ENCODE results near the gene FRMD1. TPM values are rescaled to one million over a fixed set of nuclear protein-coding genes. Genes with fewer than 3 reads are reported as not detected.

The FRMD1 gene
- polyA plus RNA-seq, 6 donors from 2014 or later, result not detected

DNA sequence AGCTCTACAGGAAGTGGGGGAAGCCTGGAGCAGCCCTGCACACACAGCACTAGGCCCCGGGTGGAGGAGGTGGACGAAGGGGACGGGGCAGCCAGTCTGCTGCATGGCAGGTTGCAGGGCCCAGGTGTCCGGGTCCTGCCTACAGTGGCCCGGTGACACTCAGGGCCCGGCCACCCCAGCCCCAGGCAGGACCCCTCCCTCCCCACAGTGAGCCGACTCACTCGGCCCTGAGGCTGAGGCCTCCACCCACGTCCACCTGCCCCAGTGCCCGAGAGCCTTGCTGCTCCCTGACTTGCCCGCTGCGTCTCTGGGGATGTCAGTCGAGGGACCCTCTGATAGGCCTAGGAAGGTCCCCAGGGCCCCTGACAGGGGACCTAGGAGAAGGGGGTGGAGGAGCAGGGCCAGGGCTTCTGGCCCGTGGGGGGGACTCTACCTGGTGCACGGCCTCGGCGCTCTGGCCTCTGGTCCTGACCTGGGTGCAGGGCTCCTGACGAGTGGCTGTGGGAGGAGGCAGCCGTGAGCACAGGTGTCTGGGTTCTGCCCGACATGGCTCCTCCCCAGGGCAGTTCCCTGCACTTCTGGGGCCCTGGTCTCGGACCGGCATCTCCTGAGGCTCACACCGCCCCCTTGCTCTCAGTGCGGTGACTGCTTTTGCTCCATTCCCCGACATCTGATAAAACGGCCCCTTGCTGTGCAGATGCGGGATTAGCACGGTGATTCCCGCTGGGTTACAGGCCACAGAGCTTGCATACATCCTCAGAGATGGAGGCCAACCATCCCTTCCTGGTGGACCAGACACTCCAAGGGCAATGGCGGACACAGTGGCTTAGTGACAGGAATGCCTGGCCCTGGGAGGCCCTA, 20.1 kb downstream of the FRMD1 start:
- DNase-seq (no peak), ATAC-seq (ENCODE audit: low read depth in 2 of 2) (no peak)
- Mint-ChIP-seq H3K27ac (no peak overlapping the region), H3K27me3 (no peaks in the 10 kb centered on the region), H3K4me3 (no peak overlapping the region), H3K4me1 (peaks cover 0 to 4% (median 0%) of the 10 kb centered on the region in 3 donors), H3K36me3 (no peaks in the 10 kb centered on the region), H3K9me3 (no peaks in the 10 kb centered on the region)

DNA sequence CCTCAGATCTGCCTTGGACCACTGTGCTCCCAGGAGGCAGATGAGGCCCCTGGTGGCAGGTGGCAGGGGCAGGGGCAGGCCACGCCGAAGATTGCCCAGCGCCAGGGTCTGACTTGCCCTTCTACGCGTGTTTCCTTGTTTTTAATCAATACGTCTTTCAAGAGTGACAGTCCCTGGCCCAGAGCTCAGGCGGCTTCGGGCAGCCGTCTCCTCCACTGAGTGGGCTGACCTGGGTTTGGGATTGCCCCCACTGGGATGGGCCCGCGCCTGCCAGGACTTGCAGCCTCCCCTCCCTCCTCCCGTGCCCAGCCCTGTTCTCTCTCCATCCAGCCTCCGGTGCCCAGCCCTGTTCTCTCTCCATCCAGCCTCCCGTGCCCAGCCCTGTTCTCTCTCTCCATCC, 21.2 kb downstream of the FRMD1 start:
- no peak for DNase-seq
- Mint-ChIP-seq H3K4me3 (no peak overlapping the region), H3K27me3 (no peaks in the 10 kb centered on the region), H3K27ac (no peak overlapping the region), H3K36me3 (no peaks in the 10 kb centered on the region), H3K9me3 (no peaks in the 10 kb centered on the region), H3K4me1 (peaks cover 0 to 4% (median 0%) of the 10 kb centered on the region in 3 donors)
- no peak for ATAC-seq (ENCODE audit: low read depth in 2 of 2)

DNA sequence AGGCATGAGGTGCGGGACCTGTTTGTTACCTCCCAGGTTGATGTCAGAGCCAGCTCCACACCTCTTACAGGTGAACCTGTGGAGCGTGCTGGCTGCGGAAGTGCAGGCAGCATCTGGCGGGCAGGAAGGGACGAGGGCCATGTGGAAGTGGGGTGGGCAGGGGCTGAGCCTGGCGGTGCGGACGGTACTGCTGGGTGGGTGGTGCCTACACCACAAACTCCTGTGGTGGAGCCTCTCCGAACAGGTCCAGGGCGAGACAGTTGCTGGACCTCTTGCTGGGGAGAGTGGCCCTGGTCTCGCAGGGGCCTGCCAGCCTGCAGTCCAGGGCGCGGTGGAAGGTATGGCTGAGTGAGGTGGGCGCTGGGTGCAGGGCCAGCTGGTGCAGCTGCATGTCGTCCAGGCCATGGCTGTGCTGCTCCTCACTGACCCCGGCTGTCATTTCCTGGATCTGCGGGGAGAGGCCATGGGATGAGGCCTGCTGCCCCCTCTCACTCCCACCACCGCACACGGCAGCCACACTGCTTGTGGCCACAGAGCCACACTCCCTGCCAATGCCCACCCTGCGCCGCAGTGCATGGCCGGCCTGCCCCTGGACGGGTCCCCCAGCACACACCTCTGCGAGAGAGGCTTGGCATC, 22.0 kb downstream of the FRMD1 start:
- Mint-ChIP-seq H3K4me3 (no peak overlapping the region), H3K4me1 (peaks cover 0 to 4% (median 0%) of the 10 kb centered on the region in 3 donors), H3K36me3 (no peaks in the 10 kb centered on the region), H3K27ac (no peak overlapping the region), H3K9me3 (no peaks in the 10 kb centered on the region), H3K27me3 (no peaks in the 10 kb centered on the region)
- no peak for DNase-seq
- ATAC-seq (ENCODE audit: low read depth in 2 of 2), result no peak

DNA sequence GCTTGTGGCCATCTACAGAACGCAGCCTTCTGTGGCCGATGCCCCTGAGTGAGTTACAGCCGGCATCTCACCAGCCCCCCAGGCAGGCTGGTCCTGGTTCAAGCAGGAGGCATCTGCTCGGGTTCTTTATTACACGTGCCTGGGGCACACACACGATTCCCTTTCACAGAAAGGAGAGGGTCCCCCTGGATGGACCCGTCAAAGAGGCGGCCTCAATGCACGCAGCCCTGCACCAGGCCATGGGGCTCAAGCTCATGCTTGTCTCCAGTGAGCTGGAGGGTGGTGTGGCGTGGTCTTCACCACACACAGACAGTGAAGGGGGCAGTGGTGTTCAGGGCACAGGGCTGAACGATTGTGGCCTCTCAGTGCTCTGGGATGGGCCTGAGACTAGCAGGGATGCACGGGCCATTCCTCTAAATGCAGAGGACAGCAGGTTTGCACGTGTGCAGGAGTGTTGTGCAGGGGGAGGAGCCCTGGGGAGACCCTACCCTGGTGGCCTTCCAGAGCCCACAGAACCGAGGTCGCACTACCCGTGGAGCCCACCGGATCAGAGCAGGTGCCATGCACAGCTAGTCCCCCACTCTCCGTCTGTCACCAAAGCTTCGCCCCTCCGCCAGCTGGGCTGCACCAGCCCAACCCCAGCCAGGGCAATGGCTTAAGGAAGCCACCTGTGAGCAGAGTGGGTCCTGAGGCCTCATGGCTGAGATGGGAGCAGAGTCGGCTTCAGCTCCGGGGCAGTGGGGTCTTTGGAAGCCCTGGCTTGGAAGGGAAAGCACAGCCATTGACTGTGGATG, 23.1 kb downstream of the FRMD1 start:
- H3K36me3 Mint-ChIP-seq, result no peaks in the 10 kb centered on the region
- no peak overlapping the region for H3K27ac Mint-ChIP-seq
- no peak for ATAC-seq (ENCODE audit: low read depth in 2 of 2)
- no peaks in the 10 kb centered on the region for H3K27me3 Mint-ChIP-seq
- H3K9me3 Mint-ChIP-seq, result no peaks in the 10 kb centered on the region
- DNase-seq, result no peak
- no peak overlapping the region for H3K4me3 Mint-ChIP-seq
- peaks cover 0 to 4% (median 0%) of the 10 kb centered on the region in 3 donors for H3K4me1 Mint-ChIP-seq

DNA sequence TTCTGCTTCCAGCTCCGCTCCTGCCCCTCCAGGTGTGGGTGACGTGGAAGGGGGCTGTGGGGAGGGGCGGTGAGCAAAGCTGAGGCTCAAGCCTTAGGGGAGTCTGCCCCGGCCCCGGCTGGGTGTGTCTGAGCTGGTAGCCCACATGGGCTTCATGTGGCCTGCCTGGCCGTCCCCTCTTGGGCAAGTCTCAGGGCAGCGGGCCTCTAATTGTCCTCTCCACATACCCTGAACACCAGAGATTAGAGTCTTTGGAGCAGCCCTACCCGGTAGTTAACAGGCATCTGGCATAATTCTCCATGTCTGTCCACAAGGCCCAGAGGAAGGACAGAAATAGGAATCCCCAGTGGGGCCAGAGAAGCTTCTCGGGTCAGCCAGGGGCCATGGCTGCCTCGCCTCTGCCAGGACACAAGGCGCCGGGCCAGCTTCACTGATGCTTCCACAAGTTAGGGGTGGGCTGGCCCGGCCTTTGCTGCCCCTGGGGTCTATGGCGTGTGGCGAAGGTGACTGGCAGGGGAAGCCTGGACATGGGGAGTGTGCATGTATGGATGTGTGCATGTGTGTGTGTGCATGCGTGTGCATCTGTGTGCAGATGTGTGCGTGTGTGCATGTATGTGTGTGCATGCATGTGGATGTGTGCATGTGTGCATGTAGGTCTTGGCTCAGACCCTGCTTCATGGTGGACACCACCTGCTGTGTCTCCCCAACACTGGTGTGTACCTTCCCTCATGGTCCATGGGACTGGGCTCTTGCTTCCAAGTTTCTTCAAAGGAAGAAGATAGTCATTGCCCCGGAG, 24.0 kb downstream of the FRMD1 start:
- H3K36me3 Mint-ChIP-seq, result no peaks in the 10 kb centered on the region
- H3K4me1 Mint-ChIP-seq, result peaks cover 0 to 4% (median 0%) of the 10 kb centered on the region in 3 donors
- no peak overlapping the region for H3K27ac Mint-ChIP-seq
- no peak for ATAC-seq (ENCODE audit: low read depth in 2 of 2)
- no peaks in the 10 kb centered on the region for H3K27me3 Mint-ChIP-seq
- H3K4me3 Mint-ChIP-seq, result no peak overlapping the region
- no peaks in the 10 kb centered on the region for H3K9me3 Mint-ChIP-seq
- DNase-seq, result no peak

DNA sequence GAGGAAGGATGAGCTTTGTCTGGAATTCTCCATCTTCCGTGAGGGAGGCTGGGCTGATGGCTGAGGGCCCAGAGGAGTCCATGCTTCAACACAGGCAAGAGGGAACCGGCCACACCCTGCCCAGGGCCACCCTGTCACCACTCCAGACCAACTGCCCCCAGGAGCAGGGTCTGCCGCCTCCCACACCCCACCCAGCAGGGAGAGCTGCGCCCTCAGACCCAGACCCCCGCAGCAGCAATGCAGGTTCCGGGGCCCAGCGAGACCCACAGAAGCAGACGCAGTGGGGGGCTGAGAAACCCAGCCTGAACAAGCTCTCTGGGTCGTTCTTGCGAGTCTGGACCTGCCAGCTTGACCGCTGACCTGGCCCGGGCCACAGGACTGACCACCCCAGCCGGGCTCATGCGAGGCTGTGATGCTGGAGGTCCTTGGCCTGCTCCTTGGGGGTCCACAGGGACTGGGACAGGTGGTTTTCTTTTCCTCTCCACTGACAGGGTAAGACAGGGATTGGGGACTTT, 25.0 kb downstream of the FRMD1 start:
- H3K27me3 Mint-ChIP-seq, result no peaks in the 10 kb centered on the region
- H3K4me3 Mint-ChIP-seq, result no peak overlapping the region
- H3K4me1 Mint-ChIP-seq, result peaks cover 0 to 4% (median 0%) of the 10 kb centered on the region in 3 donors
- ATAC-seq (ENCODE audit: low read depth in 2 of 2), result no peak
- no peaks in the 10 kb centered on the region for H3K36me3 Mint-ChIP-seq
- no peaks in the 10 kb centered on the region for H3K9me3 Mint-ChIP-seq
- H3K27ac Mint-ChIP-seq, result no peak overlapping the region
- DNase-seq, result no peak

DNA sequence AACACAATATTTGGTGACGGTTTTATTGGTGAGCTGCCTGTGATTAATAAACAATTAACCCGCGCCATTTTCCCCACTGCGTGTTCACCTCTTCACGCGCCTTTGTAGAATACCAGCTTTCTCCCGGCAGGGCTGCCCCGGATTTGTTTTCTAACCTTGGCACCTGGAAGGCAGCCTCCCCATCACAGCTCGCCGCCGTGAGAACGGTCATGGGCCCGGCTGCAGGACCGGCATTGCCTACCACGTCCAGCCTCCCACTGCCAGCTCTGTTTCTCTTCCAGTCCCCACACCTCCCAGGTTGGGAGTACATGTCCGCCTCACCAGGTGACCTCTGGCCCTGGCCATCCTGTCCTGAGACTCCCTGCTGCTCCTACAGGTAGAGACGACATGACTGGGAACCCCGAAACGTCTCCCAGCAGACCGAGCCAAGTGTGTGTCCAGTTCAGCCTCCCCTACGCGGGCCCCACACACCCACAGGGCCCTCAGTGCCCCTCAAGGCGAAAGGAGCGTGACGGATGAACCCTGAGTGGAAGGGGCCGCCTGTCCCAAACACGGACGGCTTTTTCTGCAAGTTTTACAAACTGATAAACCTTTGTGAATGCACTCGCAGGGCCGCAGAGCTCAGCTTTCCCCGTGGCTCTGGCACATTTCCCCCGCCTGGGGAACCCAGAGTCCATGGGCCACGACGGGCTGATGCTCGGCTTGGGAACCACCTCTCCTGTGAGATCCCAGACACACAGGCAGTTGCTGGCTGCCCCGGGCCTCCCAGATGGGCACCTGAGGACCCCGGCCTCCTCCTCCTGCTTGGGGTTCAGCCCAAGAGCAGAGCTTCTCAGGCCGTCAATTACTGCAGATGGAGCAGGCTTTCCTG, 25.7 kb downstream of the FRMD1 start:
- H3K27ac Mint-ChIP-seq, result no peak overlapping the region
- no peaks in the 10 kb centered on the region for H3K9me3 Mint-ChIP-seq
- H3K36me3 Mint-ChIP-seq, result no peaks in the 10 kb centered on the region
- H3K4me1 Mint-ChIP-seq, result peaks cover 0 to 3% (median 0%) of the 10 kb centered on the region in 3 donors
- DNase-seq (no peak), ATAC-seq (ENCODE audit: low read depth in 2 of 2) (no peak)
- no peaks in the 10 kb centered on the region for H3K27me3 Mint-ChIP-seq
- no peak overlapping the region for H3K4me3 Mint-ChIP-seq

DNA sequence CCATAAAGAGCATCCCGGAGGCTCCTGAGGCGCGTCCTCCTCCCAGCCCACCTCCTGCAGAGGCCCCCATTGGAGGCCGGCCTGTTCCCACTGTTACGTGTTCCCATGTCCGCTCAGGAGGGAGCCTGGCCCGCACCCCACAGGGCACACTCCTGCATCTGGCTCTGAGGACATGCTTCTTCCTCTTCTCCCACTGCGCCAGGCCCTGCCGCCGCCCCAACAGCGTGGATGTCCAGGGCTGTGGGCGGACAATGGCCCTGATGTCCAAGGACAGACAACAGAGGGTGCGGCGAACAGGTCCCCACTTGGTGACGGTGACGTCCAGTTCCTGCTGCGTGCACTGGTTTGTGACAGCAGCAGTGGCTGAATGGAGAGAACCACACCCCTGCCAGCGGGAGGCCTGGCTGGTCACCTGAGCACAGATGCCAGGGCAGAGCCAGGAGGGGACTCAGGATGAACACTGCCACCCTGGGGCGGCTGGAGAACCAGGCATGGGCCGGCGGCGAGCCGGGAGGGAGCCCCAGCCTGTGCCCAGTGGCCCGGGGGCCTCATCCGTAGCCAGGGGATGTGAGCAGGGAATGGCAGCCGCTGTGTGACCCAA, 26.6 kb downstream of the FRMD1 start:
- no peaks in the 10 kb centered on the region for H3K27me3 Mint-ChIP-seq
- ATAC-seq (ENCODE audit: low read depth in 2 of 2) (no peak), DNase-seq (no peak)
- no peak overlapping the region for H3K27ac Mint-ChIP-seq
- no peaks in the 10 kb centered on the region for H3K9me3 Mint-ChIP-seq
- no peak overlapping the region for H3K4me3 Mint-ChIP-seq
- no peaks in the 10 kb centered on the region for H3K4me1 Mint-ChIP-seq
- H3K36me3 Mint-ChIP-seq, result no peaks in the 10 kb centered on the region

DNA sequence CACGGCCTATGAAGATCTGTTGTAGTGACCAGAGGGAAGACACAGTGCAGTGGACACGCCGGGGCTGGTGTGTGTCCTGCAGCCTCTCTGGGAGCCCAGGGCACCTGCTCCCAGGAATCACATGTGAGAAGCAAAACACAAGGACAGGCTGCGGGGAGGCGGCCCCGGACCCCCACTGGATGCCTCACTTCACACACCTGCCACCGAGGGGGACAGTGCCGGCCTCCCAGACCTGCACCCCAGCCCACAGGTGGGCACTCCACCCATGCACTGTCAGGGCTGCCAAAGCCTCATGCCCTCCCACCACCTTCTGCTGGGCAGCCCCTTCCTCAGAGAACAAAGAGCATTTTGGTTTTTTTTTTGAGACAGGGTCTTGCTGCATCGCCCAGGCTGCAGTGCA, 27.4 kb downstream of the FRMD1 start:
- H3K4me3 Mint-ChIP-seq, result no peak overlapping the region
- ATAC-seq (ENCODE audit: low read depth in 2 of 2) (no peak), DNase-seq (no peak)
- no peaks in the 10 kb centered on the region for H3K27me3 Mint-ChIP-seq
- no peaks in the 10 kb centered on the region for H3K36me3 Mint-ChIP-seq
- no peaks in the 10 kb centered on the region for H3K9me3 Mint-ChIP-seq
- H3K4me1 Mint-ChIP-seq, result no peaks in the 10 kb centered on the region
- no peak overlapping the region for H3K27ac Mint-ChIP-seq

DNA sequence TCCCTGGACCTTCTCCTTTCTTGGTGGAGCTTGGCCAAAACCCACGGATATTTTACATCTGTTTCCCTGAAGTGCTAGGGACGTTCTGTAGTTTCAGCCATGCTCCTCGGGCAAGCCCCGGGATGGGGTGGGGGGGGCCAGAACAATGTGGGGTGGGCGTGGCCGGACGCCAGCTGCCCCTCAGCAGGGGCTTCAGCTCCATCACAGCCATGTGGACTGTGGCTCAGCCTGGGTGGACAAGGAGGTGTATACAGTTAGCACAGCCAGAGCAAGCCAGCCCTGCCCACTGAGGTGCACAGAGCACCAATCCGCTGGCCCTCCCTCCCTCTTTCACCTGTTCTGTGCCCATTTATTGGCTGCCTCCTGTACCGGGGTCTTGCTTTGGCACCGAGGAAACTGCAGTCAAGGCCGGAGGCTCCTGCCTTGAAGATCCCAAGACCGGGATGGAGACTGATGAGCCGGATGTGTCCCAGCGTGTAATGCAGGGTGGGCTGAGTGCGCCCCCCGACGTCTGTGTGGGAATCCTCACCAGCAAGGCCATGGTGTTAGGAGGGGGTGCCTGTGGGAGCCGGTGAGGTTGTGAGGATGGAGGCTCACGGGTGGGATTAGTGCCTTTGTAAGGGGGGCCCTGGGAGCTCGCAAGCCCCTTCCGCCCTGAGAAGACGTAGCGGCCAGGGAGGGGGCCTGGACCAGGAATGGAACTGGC, 28.0 kb downstream of the FRMD1 start:
- H3K27ac Mint-ChIP-seq, result no peak overlapping the region
- no peaks in the 10 kb centered on the region for H3K4me1 Mint-ChIP-seq
- H3K4me3 Mint-ChIP-seq, result no peak overlapping the region
- ATAC-seq (ENCODE audit: low read depth in 2 of 2) (no peak), DNase-seq (no peak)
- no peaks in the 10 kb centered on the region for H3K36me3 Mint-ChIP-seq
- no peaks in the 10 kb centered on the region for H3K27me3 Mint-ChIP-seq
- H3K9me3 Mint-ChIP-seq, result no peaks in the 10 kb centered on the region

DNA sequence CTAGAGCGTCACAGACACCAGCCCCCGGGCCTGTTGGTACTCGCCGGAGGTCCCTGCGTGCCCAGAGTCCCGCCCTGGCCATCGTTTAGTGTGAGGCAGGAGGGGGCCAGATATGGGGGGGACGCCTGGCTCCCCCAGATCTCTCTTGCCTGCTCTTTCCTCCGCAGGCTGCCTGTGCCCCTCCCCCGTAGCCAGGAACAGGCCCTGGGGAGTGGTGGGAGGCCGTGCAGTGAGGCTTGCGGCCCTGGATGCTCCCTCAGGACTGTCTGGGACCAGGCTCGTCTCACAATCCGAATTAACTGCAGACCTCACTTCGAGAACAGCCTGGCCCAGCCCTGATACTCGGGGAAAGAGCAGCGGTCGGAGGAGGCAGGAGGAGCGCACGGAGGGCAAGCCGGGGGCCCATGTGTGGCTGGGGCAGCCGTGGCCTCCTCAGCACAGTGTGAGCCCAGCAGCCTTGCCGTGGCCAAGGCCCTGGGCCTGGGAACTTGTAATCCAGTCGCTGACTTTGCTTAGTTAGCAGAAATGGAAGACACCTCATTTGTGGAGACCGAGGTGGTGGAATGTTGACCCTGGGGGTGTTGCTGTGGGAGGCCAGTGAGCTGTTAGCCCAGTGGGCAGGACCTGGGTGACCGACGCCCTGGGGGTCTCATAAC, 28.7 kb downstream of the FRMD1 start:
- Mint-ChIP-seq H3K9me3 (no peaks in the 10 kb centered on the region), H3K27ac (no peak overlapping the region), H3K4me3 (no peak overlapping the region), H3K27me3 (no peaks in the 10 kb centered on the region), H3K4me1 (no peaks in the 10 kb centered on the region), H3K36me3 (no peaks in the 10 kb centered on the region)
- ATAC-seq (ENCODE audit: low read depth in 2 of 2) (no peak), DNase-seq (no peak)
